ENCODE results near the gene INHBB. TPM values are rescaled to one million over a fixed set of nuclear protein-coding genes. Genes with fewer than 3 reads are reported as not detected.

INHBB gene
- total RNA-seq, 2 experiments from 2014 or later, result not detected

DNA sequence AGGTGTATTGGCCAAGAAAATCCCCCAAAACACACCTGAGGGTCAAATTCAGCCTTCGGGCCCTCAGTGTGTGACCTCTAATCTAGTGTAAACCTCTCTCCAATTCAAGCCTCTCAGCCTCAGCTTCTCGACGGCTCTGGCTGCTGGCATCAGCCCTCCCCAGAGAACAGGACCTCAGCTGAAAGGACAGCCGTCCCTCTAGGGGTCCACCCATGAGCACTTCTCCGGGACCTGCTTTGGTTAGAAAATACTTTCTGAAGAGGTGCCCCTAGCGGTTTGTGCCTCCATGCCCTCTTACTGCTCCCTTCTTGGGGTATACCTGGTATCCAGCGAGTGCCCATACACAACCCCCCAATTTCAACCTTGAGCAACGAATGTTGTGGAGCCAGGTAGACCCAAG, 48.8 kb downstream of the INHBB start:
- CTCF ChIA-PET, result no interaction called here
- no peak overlapping the region for H3K4me3 ChIP-seq (ENCODE audit: low read length)
- H3K4me3 Mint-ChIP-seq, result no peak overlapping the region
- DNase-seq (peak in 1 of 14 experiments; percentile 16), ATAC-seq (ENCODE audit: poor library complexity) (no peak)
- H3K9me3 Mint-ChIP-seq, result no peaks in the 10 kb centered on the region
- no peaks in the 10 kb centered on the region for H3K4me1 Mint-ChIP-seq (ENCODE audit: low read depth)
- TF ChIP-seq, protein P1, sequence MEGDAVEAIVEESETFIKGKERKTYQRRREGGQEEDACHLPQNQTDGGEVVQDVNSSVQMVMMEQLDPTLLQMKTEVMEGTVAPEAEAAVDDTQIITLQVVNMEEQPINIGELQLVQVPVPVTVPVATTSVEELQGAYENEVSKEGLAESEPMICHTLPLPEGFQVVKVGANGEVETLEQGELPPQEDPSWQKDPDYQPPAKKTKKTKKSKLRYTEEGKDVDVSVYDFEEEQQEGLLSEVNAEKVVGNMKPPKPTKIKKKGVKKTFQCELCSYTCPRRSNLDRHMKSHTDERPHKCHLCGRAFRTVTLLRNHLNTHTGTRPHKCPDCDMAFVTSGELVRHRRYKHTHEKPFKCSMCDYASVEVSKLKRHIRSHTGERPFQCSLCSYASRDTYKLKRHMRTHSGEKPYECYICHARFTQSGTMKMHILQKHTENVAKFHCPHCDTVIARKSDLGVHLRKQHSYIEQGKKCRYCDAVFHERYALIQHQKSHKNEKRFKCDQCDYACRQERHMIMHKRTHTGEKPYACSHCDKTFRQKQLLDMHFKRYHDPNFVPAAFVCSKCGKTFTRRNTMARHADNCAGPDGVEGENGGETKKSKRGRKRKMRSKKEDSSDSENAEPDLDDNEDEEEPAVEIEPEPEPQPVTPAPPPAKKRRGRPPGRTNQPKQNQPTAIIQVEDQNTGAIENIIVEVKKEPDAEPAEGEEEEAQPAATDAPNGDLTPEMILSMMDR (IDR thresholded peaks at IDR 0.05), result no peak
- intact Hi-C loops (cut with DNase I, micrococcal nuclease), result no loop called here
- no peaks in the 10 kb centered on the region for H3K4me1 ChIP-seq (ENCODE audit: insufficient read depth, low read length)
- peaks cover 3% of the 10 kb centered on the region in 2 experiments for H3K27me3 ChIP-seq (ENCODE audit: control insufficient read depth in 1 of 2, insufficient read depth in 2 of 2, low read length in 2 of 2)
- H3K27ac Mint-ChIP-seq, result no peak overlapping the region
- H3K27ac ChIP-seq (ENCODE audit: low read depth in 1 of 2, low read length in 2 of 2), result no peak overlapping the region
- peaks cover 28% of the 10 kb centered on the region for H3K27me3 Mint-ChIP-seq
- H3K36me3 Mint-ChIP-seq (ENCODE audit: low read depth), result no peaks in the 10 kb centered on the region
- H3K36me3 ChIP-seq (ENCODE audit: insufficient read depth, low read length), result no peaks in the 10 kb centered on the region
- POLR2A ChIA-PET, result no interaction called here
- peaks cover 0 to 7% of the 10 kb centered on the region in 2 experiments for H3K9me3 ChIP-seq (ENCODE audit: control insufficient read depth in 1 of 2, insufficient read depth in 1 of 2, low read length in 2 of 2)

DNA sequence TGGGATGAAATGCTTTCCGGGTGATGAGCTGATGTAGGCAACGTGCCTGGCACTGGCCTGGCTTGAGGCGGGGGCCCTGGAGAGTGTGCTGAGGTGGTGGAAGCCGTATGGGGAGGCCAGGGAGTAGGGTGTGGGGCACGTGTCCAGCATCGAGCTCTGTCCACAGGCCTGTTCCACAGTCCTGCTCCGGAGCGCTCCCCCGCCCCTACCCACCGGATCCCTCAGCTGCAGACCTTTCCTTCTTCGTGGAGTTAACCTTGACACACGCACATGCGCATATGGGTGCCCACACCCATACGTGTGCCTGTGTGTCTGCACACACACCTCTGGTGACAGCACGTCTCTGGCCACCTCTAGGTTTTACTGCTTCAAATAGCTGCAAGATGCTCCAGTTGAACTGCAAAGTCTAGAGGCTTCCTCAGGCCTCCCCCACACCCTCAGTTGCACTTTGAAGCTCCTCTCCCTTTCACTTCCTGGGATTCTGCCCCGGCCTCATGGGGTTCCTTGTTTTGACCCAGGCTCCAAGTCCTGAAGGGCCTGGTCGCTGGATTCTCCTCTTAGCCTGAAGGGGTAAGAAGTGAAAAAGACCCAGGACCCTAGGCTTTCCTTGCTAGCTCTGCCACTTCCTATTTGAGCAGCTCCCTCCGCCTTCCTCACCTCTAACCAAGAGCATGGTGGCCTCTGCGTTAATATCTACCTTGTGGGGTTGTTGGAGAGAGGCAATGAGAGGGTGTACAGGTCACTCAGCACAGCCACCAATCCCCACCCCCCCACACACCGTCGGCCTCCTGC, 49.5 kb downstream of the INHBB start:
- ChIA-PET CTCF (no interaction called here), POLR2A (no interaction called here)
- no peak overlapping the region for H3K27ac Mint-ChIP-seq
- H3K4me1 Mint-ChIP-seq (ENCODE audit: low read depth), result no peaks in the 10 kb centered on the region
- Histone ChIP-seq H3K27me3 (ENCODE audit: control insufficient read depth in 1 of 2, insufficient read depth in 2 of 2, low read length in 2 of 2) (peaks cover 3% of the 10 kb centered on the region in 2 experiments), H3K4me3 (ENCODE audit: low read length) (no peak overlapping the region), H3K36me3 (ENCODE audit: insufficient read depth, low read length) (no peaks in the 10 kb centered on the region), H3K27ac (ENCODE audit: low read depth in 1 of 2, low read length in 2 of 2) (no peak overlapping the region), H3K4me1 (ENCODE audit: insufficient read depth, low read length) (no peaks in the 10 kb centered on the region), H3K9me3 (ENCODE audit: control insufficient read depth in 1 of 2, insufficient read depth in 1 of 2, low read length in 2 of 2) (peaks cover 0 to 7% of the 10 kb centered on the region in 2 experiments)
- H3K27me3 Mint-ChIP-seq, result peaks cover 25% of the 10 kb centered on the region
- DNase-seq (peak in 1 of 14 experiments; percentile 8), ATAC-seq (ENCODE audit: poor library complexity) (no peak)
- no peaks in the 10 kb centered on the region for H3K9me3 Mint-ChIP-seq
- no peaks in the 10 kb centered on the region for H3K36me3 Mint-ChIP-seq (ENCODE audit: low read depth)
- TF ChIP-seq, protein P1 (IDR thresholded peaks at IDR 0.05), result no peak
- intact Hi-C loops (cut with DNase I, micrococcal nuclease), result no loop called here
- no peak overlapping the region for H3K4me3 Mint-ChIP-seq

DNA sequence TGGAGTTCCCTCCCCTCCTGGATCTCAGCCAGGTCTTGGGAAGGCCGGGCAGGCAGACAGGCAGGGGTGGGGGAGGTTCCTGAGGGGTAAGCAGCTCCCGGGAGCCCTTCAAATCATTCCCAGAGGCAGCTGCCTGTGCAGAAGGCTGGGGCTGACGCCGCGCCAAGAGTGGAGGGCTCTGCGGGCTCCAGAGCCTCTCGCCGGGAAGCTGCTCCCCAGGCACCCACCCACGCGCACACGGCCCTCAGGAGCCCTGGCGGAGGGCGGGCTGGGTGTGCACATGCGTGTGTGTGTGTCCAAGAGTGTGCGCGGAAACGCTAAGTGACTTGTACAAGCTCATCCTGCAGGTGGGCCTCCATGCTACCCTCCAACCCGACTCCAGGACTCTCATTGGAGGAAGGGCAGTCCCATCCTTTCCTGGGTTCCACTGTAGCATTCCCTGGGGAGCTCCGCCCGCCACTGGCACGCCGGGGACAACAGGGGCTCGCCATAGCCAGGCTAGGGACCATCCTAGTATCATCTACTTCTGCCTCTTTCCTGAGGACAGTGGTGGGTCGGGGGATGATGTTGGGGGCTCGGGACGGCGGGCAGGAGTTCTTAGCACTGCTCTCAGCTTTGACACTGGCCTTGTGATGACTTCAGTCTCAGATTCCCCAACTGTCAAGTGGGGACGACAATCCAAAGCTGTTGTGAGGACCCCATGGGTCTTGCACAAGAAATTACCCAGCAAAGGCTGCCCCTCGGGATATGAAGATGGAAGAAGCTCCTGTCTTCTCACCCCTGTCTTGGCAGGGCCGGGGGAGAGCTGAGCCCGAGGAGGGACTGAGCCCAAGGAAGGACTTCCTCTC, 50.3 kb downstream of the INHBB start:
- Mint-ChIP-seq H3K4me1 (ENCODE audit: low read depth) (no peaks in the 10 kb centered on the region), H3K27me3 (peaks cover 30% of the 10 kb centered on the region), H3K9me3 (no peaks in the 10 kb centered on the region), H3K27ac (no peak overlapping the region), H3K4me3 (no peak overlapping the region), H3K36me3 (ENCODE audit: low read depth) (no peaks in the 10 kb centered on the region)
- Histone ChIP-seq H3K4me1 (ENCODE audit: insufficient read depth, low read length) (no peaks in the 10 kb centered on the region), H3K27ac (ENCODE audit: low read depth in 1 of 2, low read length in 2 of 2) (no peak overlapping the region), H3K36me3 (ENCODE audit: insufficient read depth, low read length) (no peaks in the 10 kb centered on the region), H3K4me3 (ENCODE audit: low read length) (no peak overlapping the region), H3K27me3 (ENCODE audit: control insufficient read depth in 1 of 2, insufficient read depth in 2 of 2, low read length in 2 of 2) (peaks cover 3% of the 10 kb centered on the region in 2 experiments), H3K9me3 (ENCODE audit: control insufficient read depth in 1 of 2, insufficient read depth in 1 of 2, low read length in 2 of 2) (peaks cover 0 to 7% of the 10 kb centered on the region in 2 experiments)
- ATAC-seq (ENCODE audit: poor library complexity) (no peak), DNase-seq (peak in 1 of 14 experiments; percentile 21)
- intact Hi-C loops (cut with DNase I, micrococcal nuclease), result no loop called here
- TF ChIP-seq, protein P1 (IDR thresholded peaks at IDR 0.05), result no peak
- ChIA-PET CTCF (no interaction called here), POLR2A (no interaction called here)
